GM12801 (cell line): ENCODE results near the gene TWIST2.

Experiments
- CTCF ChIP-seq: IDR thresholded peaks from one replicate; pipeline ENCODE4 v1.5.1; 2011; ENCODE audit warnings: control low read depth; ENCODE audit not compliant: insufficient read length; ENCODE audit errors: extremely low read depth

The TWIST2 gene

GRCh38 chr2:238853218-238853617, 5.3 kb downstream of the TWIST2 start:
- no peak for TF ChIP-seq CTCF

GRCh38 chr2:238853721-238854120, 5.8 kb downstream of the TWIST2 start:
- no peak for TF ChIP-seq CTCF

GRCh38 chr2:238854246-238854645, 6.4 kb downstream of the TWIST2 start:
- no peak for TF ChIP-seq CTCF

DNA sequence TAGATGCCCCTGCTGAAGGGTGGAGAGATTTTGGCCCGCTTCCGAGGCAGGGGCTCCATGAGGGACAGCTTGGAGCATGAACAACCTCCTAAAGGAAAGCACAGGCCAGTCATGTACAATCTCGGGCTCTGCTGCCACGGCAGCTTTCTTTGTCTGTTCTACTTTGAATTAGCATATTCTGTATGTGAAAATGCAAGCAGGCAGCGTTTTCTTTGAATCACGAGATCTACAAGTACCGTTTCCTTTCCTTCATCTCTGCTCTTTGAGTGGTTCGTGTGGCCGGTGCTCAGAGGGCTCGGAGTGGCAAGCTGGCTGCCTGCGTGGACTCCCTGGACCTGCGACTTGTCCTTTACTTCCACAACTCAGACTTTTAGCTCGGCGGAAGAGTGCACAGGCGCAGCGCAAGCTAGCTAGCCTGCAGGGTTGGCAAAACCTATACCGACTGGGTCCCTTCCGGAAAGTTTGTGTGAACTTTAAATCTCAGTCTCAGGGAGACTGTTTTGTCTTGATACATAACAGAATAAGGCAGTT, 6.9 kb downstream of the TWIST2 start:
- TF ChIP-seq CTCF: no peak

GRCh38 chr2:238855299-238855698, 7.4 kb downstream of the TWIST2 start:
- TF ChIP-seq CTCF: no peak

GRCh38 chr2:238855891-238856580, 8.2 kb downstream of the TWIST2 start:
- TF ChIP-seq CTCF: no peak

GRCh38 chr2:238856713-238857567, 9.1 kb downstream of the TWIST2 start:
- no peak for TF ChIP-seq CTCF
